Fibroblast of peridontal ligament (primary cell): ENCODE results near the gene MOCS1.
"Not testable (repeated sequence)": the region's sequence is repeated elsewhere in the genome, so short reads cannot be mapped to it uniquely, and the experiment has no call there.

Experiments
- DNase-seq: peaks from one replicate; pipeline ENCODE4 v3.0.0-alpha.2; 2010; ENCODE audit errors: extremely low read depth

The MOCS1 gene

DNA sequence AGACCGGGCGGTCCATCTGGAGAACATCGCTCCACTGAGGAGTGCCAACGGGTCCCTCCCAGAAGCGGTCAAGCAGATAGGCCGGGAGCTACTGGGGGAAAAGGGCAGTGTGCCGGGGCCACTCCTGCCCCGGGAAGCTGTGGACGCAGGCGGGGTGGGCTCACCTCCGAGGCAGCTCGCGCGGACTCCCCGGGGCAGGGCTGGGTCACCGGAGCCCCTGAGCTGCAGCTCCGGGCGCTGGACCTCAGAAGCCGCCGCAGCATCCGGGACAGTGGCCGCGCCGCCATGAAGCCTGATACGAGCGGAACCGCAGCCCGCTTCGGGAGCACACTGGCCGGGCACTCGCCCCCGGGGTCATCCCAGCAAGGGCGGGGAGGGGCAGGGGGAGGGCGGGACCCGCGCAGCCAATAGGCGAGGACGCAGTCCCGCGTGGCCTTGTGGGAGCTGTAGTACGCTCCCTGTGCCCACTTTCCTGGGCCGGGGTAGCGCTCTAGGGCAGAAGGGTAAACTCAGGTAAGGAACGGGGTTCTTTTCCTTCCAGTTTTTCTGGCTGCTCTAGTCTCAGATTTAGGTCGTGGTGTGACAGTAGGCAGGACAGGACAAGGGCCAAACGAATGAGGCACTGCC lies at the start of gene MOCS1:
MOCS1 (minus strand) TSS at position 332 of the 627 bp plus-strand sequence; CDS start at position 287, 45 bp downstream.
- peak; percentile 58 for DNase-seq

DNA sequence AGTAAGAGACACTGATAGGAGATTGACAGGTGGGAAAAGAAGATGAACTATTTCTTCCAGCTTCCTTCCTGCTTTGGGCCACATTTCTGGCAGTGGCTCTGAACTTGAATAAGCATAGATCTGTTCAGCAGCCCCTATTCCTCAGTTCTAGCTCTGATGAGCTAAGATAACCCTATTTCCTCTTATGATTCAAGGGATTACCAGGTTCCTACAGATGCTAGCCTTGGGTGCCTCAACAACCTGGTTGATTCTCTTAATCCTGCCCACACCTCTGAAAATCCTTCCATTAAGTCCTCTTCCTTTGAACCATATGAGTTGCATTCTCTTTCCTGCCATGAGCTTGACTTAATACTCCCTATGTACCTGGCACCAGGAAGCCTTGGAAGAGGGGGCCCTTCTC lies 49.8 kb upstream of the MOCS1 start:
- no peak for DNase-seq

DNA sequence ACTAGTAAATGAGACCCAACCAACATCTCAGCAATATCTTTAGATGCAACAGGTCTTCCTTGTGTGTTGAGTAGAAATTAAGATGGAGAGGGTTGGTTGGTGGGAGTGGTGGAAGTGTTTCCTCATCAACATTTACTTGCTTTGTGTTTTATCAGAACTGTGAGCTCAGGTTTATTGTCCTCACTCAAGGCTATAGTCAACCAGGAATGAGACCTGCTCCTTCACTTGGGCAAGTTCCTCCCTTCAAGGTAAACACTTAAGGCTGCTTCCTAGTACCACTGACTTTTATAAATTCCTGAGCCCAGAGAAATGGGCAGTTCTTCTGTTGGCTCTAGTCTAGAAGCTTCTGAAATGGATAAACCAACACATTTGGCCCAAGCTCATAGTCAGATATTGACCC lies 48.9 kb upstream of the MOCS1 start:
- no peak for DNase-seq

DNA sequence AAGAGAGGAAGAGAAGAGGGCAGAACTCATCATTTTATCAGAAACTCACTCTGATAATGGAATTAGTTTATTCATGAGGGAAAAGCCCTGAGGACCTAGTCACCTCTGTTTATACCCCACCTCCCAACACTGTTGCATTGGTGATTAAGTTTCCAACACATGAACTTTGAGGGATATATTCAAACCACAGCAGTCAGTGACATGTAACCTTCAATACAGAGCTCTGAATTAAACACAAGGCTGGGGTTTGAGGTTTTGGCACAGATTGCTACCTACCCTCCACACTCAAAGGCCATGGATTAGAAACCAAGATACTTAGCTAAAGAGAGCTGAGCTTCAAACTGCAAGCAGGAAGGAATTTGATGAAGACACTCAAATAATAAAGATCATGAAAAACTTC lies 48.5 kb upstream of the MOCS1 start:
- DNase-seq, result no peak

DNA sequence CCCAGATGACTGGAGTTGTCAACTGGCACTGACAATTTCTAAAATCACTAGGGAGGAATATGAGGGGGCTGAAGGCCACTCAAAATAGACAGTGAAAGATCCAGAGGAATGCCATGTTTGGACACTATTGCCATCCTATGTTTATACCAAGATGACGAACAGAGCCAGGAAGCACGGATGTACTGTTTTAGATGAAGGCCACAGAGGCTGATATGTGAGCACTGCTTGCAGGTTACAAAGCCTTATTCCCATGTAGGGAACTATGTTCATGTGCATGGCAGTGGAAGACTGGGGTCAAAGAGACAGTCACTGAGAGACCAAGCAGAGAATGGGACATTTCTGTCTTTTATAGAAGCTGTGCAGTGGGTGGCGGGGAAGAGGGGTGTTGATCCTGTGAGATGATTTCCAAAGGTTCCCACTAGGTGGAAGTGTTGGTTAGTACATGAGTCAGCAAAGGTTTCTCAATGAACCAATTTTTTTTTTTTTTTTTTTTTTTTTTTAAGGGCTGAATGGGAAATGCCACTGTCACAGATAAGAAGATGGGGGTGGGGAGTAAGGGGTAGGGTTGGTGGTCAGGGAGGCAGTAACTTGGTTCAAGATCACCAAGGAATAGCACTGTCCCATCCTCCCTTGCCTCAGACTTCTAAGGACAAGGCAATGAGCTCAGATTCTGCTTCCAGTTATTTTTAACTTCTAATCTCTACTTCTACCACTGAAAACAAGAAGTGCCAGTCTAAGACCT lies 46.7 kb upstream of the MOCS1 start:
- peak; percentile 64 for DNase-seq

DNA sequence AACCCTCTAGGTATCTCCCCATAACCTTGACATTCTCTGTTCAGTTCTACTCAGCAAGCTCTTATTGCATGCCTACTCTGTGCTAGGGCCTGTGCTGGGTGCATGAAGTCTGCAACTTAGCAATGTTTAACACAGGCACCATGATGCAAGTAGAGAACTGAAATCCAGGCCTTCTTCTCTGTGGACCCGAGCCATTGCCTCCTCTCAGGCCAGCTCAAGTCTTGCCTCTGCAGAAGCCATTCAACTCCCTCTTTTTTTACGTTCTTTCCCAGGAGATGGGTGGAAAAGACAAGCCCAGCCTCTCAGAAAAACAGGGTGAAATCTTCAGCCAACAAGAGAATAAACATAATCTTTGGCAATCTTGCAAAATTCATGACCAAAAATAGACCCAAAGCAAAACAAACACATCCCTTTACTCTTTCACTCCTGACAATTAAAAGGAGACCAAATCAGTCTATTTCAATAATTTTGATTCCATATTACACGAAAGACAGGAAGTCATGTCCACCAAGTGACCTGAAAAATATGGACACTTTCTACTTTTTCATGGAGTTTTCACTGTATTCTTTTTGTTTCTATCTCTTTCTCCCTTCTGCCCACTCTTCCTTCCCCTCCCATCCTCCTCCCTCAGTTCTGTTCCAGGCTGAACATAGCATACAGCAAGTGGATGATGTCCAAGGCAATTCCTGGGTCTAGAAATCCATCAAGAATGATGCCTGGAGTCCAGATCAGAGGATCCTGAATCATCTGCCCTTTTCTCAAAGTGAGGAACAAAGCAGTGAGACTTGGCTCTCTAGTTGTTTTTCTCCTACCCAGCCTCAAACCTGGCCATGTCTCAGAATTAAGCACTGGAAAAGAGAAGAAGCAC lies 45.4 kb upstream of the MOCS1 start:
- no peak for DNase-seq

DNA sequence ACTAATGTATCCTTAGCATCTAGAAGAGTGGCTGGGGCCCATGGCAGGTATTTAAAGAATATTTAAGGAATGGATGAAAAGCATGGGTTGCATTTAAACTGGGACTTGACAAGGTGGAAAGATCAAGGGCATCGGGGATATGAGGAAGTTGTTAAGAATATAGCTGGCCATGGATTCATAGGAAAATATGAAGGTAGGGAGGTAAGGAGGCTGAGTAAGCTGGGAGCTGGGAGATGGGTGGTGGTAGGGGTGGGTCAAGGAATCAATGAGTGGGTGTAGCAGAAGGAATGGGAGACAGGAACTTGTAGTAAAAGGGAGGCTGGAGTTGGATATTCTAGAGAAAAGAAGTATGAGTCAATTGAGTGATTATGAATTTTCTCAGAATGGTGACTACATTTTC lies 44.0 kb upstream of the MOCS1 start:
- DNase-seq, result no peak

DNA sequence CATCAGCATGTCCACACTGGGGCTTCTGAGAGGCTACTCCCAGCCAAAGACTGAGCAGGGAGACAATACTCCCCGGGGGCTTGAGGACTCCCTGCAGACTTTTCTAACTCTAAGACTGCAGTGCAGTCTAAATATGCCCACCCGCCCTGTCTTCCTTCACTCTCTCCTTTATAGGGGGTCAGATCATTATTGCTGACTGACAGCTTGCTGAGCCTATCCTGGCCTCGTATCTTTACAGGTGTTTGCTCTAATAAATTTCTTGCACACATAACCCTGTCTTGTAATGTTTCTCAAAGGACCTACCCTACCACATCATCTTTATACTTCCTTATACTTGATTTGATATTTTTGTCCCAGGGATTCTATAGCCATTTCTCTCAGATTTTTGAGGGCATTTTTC lies 39.4 kb upstream of the MOCS1 start:
- DNase-seq, result no peak

DNA sequence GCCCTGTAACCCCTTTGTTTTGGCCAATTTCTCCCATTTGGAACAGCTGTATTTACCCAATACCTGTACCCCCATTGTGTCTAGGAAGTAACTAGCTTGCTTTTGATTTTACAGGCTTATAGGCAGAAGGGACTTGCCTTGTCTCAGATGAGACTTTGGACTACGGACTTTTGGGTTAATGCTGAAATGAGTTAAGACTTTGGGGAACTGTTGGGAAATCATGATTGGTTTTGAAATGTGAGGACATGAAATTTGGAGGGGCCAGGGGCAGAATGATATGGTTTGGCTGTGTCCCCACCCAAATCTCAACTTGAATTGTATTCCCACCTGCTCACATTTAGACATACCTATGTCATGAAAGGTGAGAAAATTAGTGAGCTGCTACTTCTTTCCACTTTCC lies 38.5 kb upstream of the MOCS1 start:
- not testable (repeated sequence) for DNase-seq

DNA sequence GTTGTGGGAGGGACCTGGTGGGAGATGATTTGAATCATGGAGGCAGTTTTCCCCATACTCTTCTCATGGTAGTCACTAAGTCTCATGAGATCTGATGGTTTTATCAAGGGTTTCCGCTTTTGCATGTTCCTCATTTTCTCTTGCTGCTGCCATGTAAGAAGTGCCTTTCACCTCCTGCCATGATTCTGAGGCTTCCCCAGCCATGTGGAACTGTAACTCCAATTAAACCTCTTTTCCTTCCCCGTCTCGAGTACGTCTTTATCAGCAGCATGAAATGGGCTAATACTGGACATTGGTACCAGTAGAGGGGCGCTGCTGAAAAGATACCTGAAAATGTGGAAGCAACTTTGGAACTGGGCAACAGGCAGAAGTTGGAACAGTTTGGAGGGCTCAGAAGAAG lies 36.9 kb upstream of the MOCS1 start:
- DNase-seq, result not testable (repeated sequence)

DNA sequence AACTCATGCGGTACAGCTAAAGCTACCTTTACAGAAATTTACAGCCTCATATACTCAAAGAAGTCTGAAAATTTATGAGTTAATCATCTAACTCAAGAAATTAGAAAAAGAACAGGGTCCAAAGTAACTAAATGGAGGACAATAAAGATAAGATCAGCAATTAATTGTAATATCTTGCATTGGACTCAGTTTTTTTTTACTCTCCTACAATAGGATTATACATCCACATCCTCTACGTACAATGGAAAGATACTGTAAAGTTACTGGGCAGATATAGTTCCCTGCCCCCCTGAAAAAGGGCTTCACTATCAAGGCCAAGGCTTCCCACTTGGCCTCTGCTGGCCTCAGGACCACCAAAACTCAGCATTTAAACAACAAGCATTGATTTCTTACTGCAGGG lies 31.5 kb upstream of the MOCS1 start:
- DNase-seq, result no peak

DNA sequence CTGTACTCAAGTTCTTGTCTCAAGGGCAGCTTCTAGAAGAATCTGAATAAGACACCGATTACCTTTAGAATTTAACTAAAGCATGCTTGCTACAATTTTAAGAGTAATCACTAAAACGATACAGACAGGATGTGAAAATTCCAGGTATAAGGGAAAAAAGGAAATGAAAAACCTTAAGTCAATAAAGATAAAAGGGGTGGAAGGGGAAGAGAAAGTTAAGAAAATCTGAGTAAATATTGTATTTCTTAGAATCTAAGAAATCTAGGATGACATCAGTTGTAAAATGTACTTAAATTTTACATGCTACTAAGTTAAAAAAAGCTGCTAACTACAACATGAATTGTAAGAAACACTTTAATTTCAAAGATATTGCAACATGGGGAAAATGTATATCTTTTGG lies 30.3 kb upstream of the MOCS1 start:
- no peak for DNase-seq

DNA sequence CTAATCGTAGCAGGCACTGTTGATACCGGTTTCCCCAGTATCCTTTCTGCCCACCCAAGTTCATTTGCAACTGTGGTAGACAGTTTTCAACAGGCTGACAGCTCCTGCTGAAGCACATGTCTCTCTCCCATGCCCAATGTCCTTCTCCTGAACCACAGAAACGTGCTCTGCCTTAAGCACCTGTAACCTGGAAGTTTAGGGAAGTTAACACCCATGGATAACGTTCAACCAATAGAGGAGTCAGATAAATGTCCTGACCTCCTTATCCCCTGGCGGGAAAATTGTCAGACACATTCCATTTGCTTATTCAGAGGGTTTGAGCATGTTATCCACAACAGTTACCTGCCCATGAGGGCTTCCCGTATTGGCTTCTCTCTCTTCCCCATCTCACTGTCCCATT lies 29.8 kb upstream of the MOCS1 start:
- no peak for DNase-seq

DNA sequence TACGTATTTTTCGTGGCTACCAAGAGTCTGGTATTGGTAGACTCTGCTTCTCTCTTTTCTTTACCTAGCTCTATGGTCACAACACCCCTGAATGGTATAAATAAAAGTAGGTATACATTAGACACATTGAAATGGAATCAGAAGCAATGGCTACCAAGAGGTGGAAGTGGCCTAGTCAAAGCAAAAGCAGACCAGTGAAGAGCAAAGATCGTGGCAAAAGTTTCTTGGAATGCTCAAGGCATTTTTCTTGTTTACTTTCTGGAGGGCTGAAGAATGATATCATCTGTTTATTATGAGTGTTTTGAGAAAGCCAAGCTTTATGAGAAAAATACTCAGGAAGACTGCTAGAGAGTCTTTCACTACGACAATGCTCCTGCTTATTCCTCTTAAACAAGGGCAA lies 28.6 kb upstream of the MOCS1 start:
- peak; percentile 62 for DNase-seq

DNA sequence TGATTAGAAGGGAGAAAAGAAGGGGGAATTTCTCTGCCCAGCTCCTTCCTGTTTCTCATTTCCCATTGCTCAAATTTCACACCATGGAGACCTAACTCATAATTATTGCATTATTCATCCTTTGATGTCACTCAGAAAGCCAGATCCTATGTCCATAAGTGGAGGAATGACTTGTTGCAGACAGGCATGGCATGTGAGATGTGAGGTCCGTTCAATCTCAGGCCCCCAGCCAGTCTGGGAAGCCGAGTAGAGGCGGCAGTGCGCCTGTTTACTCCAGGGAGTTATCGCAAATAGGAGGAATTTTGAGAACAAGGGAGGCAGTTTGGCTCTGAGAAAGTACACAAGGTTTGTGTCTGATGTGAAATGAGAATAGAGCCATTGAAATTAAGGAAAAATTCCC lies 26.9 kb upstream of the MOCS1 start:
- DNase-seq, result peak; percentile 20

DNA sequence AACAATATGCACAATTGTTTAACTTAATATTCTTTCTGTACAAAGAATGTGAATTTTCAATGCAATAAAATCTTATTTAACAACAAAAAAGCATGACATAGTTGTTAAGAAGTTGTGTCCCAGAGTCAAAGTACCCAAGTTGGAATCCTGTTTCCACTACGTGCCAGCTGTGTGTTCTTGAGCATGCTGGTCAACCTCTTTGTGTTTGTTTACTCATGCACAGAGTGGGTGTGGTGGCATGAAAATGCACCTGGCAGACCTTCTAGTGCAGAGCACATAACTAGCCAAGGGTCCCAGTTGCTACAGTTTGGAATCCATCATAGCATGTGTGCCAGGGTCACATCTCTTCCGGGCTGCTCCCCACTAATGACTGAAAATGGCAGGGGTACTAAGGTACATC lies 24.7 kb upstream of the MOCS1 start:
- no peak for DNase-seq

DNA sequence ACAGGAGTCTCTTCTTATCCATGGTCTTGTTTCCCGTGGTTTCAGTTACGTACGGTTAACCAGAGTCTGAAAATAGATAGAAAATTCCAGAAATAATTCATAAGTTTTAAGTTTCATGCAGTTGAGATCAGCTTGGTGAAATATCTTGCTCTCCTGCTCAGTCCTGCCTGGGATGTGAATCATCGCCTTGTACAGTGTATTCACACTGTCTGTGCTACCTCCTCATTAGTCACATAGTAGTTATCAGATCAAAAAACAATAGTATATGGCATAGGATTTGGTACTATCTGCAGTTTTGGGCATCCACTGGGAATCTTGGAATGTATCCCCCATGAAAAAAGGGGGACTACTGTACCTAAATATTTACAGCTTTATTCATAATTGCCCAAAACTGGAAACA lies 22.7 kb upstream of the MOCS1 start:
- DNase-seq, result no peak

DNA sequence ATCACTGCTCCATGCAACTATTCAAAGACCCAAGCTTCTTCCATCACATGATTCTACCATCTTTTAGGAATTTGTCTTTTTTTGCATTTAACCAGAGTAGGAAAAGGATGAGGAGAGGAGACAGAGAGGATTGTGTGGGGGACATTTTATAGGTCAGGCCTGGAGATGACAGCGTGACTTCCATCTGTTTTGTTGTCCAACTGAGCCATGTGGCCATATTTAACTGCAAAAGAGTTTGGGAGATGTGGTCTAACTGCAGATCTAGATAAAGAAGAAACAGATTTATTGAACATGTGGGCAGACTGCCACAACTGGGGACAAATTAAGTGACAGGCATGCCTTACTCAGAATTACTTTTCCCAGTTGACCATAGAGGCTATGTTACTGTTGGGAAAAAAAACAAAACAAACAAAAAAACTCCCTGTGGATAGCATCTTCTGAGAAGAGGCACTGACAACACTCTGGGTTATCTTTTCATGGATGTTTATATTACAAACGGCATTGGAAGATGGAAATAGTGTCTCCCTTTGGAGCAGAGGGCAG lies 18.9 kb upstream of the MOCS1 start:
- DNase-seq, result no peak

DNA sequence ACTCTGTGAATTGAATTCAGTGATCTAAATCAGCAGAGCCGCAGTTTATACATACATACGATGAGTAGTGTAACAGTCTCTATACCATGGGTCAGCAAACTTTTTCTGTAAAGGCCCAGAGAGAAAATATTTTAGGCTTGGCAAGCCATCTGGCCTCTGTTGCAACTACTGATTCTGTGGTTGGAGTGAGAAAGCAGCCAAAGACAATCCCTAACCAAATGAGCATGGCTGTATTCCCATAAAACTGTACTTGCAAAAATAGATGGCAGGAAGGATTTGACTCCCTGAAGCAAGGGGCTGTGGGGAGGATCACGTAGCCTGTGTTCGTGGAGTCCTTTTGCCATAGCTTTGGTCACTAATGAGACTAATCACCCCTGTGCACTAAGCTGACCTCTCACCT lies 17.9 kb upstream of the MOCS1 start:
- peak; percentile 87 for DNase-seq

DNA sequence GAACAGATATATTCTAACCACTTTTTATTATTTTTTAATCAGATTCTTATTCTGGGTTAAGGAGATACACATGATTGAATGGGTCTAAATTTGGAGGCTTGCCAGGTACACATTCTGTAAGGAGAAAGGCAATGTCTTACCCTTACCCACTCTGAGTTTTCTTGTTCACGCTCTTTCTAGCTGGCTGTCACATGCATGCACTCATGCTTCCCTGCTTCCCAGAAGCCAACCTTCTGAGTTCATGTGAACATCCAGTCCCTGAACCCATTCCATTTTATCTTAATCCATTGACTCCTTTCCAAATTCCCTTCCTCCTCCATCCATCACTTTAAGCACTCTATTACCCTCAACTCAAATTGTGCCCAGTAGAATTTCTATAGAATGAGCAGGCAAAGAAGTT lies 17.5 kb upstream of the MOCS1 start:
- DNase-seq, result no peak

DNA sequence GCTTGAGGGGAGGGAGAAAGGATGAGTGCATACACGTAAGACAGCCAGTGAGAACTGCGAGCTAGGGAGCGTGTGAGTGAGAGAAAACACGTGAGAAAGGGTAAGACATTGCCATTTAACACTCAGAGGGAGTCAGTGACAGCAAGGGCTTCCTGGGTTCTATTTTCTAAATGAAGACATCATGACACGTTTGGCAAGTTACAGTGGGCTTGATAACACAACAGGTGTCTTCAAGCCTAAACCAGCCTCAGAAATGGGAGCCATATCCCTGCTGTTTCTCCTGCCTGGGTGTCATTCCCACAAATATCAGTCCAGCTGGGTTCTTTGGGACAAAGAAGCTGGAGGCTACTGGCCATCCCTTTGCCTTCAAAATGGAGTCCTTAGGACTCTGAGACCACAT lies 16.9 kb upstream of the MOCS1 start:
- no peak for DNase-seq

DNA sequence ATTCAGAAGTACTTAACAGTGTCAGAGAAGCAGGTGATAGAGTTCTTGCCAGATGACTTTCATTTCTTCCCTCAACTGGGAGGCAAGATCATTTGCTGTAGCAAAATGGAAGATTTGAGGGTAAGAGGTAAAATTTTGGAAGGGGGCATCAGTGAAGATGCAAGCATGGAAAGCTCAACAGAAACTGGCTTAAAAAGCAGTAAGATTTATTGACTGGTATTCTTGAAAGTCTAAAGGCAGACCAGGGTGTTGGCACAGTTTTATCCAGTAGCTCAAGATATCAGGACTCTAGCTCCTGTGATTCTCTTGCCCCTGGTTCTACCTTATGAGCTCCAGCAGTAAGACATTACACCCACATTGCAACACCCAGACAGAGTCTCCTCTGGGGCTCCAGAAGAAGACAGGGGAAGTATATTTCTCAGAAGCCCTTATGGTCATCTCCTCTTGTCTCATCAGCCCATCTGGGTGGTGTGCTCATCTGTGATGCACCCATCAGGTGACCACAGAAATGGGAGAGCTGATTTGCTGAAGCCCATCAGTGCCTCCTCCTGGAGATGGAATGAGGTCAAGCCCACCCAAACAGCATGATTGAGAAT lies 16.0 kb upstream of the MOCS1 start:
- no peak for DNase-seq
